ENCODE results near the gene DGCR2. TPM values are rescaled to one million over a fixed set of nuclear protein-coding genes. Genes with fewer than 3 reads are reported as not detected.
"Not testable (repeated sequence)": the region's sequence is repeated elsewhere in the genome, so short reads cannot be mapped to it uniquely, and the experiment has no call there.

DGCR2 gene
- total RNA-seq, 3 donors from 2014 or later, result 36.8 to 58.4 (median 42.9) TPM

- no peak overlapping the region for H3K27ac ChIP-seq
- peaks cover 5 to 38% of the 10 kb centered on the region in 2 donors for H3K27me3 ChIP-seq
- H3K36me3 ChIP-seq, result no peaks in the 10 kb centered on the region
- H3K9me3 ChIP-seq, result peaks cover 0 to 4% of the 10 kb centered on the region in 2 donors
- intact Hi-C loops (cut with DNase I; ENCODE audit: low total_unique reads), result no loop called here
- H3K4me1 ChIP-seq, result no peaks in the 10 kb centered on the region
- DNase-seq (ENCODE audit: low spot score in 2 of 2), result no peak
- no peak for TF ChIP-seq POLR2AphosphoS5 (IDR thresholded peaks at IDR 0.05)
- TF ChIP-seq CTCF (IDR thresholded peaks at IDR 0.05), result no peak
- TF ChIP-seq POLR2A (IDR thresholded peaks at IDR 0.05), result no peak
- no peak overlapping the region for H3K4me3 ChIP-seq
Measured at GRCh38 chr22:19167106-19167869, 45.1 kb upstream of the DGCR2 start.

GRCh38 chr22:19166421-19166820, 44.2 kb upstream of the DGCR2 start:
- DNase-seq (ENCODE audit: low spot score in 2 of 2), result no peak
- H3K27me3 ChIP-seq, result peaks cover 5 to 38% of the 10 kb centered on the region in 2 donors
- intact Hi-C loops (cut with DNase I; ENCODE audit: low total_unique reads), result no loop called here

GRCh38 chr22:19164425-19164824, 42.2 kb upstream of the DGCR2 start:
- no peak for DNase-seq (ENCODE audit: low spot score in 2 of 2)
- Histone ChIP-seq H3K36me3 (no peaks in the 10 kb centered on the region), H3K4me1 (no peaks in the 10 kb centered on the region), H3K27ac (no peak overlapping the region), H3K4me3 (no peak overlapping the region), H3K9me3 (peaks cover 0 to 4% of the 10 kb centered on the region in 2 donors), H3K27me3 (peaks cover 4 to 39% of the 10 kb centered on the region in 2 donors)
- no peak for TF ChIP-seq POLR2A (IDR thresholded peaks at IDR 0.05)
- no peak for TF ChIP-seq CTCF (IDR thresholded peaks at IDR 0.05)
- no peak for TF ChIP-seq POLR2AphosphoS5 (IDR thresholded peaks at IDR 0.05)
- intact Hi-C loops (cut with DNase I; ENCODE audit: low total_unique reads), result no loop called here

More at GRCh38 chr22:19166421-19166820, 44.2 kb upstream of the DGCR2 start:
- Histone ChIP-seq H3K36me3 (no peaks in the 10 kb centered on the region), H3K27ac (no peak overlapping the region), H3K4me1 (no peaks in the 10 kb centered on the region), H3K4me3 (no peak overlapping the region), H3K9me3 (peaks cover 0 to 4% of the 10 kb centered on the region in 2 donors)
- TF ChIP-seq POLR2A (IDR thresholded peaks at IDR 0.05) (no peak), POLR2AphosphoS5 (IDR thresholded peaks at IDR 0.05) (no peak), CTCF (IDR thresholded peaks at IDR 0.05) (no peak)

- peaks cover 0 to 15% of the 10 kb centered on the region in 2 donors for H3K27me3 ChIP-seq
- H3K4me3 ChIP-seq; H3K4me1 ChIP-seq; H3K9me3 ChIP-seq; H3K36me3 ChIP-seq; intact Hi-C loops (cut with DNase I; ENCODE audit: low total_unique reads); DNase-seq (ENCODE audit: low spot score in 2 of 2); H3K27ac ChIP-seq: not testable (repeated sequence)
Measured at GRCh38 chr22:19158649-19159048, 36.4 kb upstream of the DGCR2 start.

- intact Hi-C loops (cut with DNase I; ENCODE audit: low total_unique reads); H3K4me1 ChIP-seq; H3K4me3 ChIP-seq; DNase-seq (ENCODE audit: low spot score in 2 of 2); H3K27ac ChIP-seq; H3K36me3 ChIP-seq; H3K9me3 ChIP-seq: not testable (repeated sequence)
- peaks cover 1 to 38% of the 10 kb centered on the region in 2 donors for H3K27me3 ChIP-seq
Measured at GRCh38 chr22:19156109-19156508, 33.9 kb upstream of the DGCR2 start.

GRCh38 chr22:19152942-19153883, 31.0 kb upstream of the DGCR2 start:
- Histone ChIP-seq H3K4me3 (no peak overlapping the region), H3K9me3 (no peaks in the 10 kb centered on the region), H3K36me3 (no peaks in the 10 kb centered on the region), H3K27me3 (peaks cover 7 to 57% of the 10 kb centered on the region in 2 donors), H3K27ac (no peak overlapping the region), H3K4me1 (peaks cover 0 to 4% of the 10 kb centered on the region in 2 donors)
- DNase-seq (ENCODE audit: low spot score in 2 of 2), result no peak
- intact Hi-C loops (cut with DNase I; ENCODE audit: low total_unique reads), result no loop called here
- TF ChIP-seq POLR2AphosphoS5 (IDR thresholded peaks at IDR 0.05) (no peak), CTCF (IDR thresholded peaks at IDR 0.05) (no peak), POLR2A (IDR thresholded peaks at IDR 0.05) (no peak)
